RPMI8226 (cell line): ENCODE data around the gene TAF3.
"Not testable (repeated sequence)": the region's sequence is repeated elsewhere in the genome, so short reads cannot be mapped to it uniquely, and the experiment has no call there.

Experiments used
- DNase-seq: peaks from one replicate; pipeline ENCODE4 v3.0.0-alpha.2; 2015

Gene TAF3

GRCh38 chr10:7811000-7811399 is 7.3 kb upstream of the TAF3 start:
- no peak for DNase-seq

DNA sequence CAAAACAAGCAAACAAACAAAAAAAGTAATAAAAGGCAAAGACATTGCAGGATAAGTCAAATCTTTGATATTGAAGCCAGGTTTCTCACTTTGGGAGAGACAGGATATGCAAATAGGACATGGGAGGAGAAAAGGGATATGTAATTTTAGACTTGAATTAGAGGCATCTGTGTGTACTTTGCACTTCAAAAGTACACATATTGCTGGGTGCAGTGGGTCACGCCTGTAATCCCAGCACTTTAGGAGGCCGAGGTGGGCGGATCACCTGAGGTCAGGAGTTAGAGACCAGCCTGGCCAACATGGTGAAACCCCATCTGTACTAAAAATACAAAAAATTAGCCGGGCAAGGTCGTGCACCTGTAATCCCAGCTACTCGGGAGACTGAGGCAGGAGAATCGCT is 6.6 kb upstream of the TAF3 start:
- DNase-seq = not testable (repeated sequence)

- peak; percentile 31 for DNase-seq
These were observed 4.8 kb upstream of the TAF3 start for GRCh38 chr10:7813481-7813880.

- DNase-seq = peak; percentile 24
These were observed 729 bp upstream of the TAF3 start for GRCh38 chr10:7817576-7817975.

- no peak for DNase-seq
These were observed 366 bp upstream of the TAF3 start for GRCh38 chr10:7817984-7818294.

DNA sequence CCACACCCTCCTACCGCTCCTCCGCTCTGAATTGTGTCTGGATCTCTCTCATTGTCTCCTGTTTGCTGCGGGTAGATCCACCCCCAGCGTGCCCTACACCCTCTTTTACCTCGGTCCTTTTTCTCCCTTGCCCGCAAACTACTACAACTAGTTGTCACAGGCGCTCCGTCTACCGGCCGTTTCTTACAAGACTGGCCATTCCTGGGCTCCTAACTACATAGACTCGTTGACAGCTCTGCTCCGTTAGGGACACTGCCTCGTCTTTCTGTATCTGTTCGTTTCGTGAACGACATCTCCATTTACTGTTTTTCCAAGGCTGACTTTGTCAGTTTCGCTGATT is 786 bp downstream of the TAF3 start:
- DNase-seq = peak; percentile 73

DNA sequence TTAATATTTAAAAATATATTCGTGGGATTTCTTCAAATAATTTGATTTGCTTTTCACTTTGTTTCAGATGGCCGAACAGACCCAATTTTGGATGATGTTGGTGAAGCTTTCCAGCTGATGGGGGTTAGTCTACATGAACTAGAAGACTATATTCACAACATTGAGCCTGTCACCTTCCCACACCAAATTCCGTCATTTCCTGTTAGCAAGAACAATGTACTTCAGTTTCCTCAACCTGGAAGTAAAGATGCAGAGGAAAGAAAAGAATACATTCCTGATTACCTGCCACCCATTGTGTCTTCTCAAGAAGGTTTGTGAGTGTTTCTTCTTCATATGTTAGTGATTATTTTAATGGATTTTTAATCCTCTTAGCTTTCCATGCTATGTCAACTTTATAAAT is 5.9 kb downstream of the TAF3 start:
- no peak for DNase-seq

- DNase-seq = no peak
These were observed 8.7 kb downstream of the TAF3 start for GRCh38 chr10:7826971-7827370.

DNA sequence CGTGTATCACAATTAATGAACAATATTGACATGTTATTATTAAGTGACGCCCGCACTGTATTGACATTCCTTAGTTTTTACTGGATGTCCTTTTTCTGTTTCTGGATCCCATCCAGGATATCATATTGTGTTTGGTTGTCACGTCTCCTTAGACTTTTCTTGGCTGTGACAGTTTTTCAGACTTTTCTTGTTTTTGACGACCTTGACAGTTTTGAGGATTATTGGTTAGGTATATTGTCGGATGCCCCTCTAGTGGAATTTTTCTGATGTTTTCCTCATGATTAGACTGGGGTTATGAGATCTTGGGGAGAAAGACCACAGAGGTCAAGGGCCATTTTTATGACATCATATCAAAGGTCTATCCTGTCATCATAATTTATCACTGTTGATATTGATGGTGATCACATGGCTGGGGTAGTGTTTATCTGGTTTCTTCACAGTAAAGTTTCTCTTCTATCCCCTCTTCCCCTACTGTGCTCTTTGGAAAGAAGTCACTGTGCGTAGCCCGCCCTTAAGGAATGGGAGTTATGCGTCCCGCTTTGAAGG is 11.1 kb downstream of the TAF3 start:
- no peak for DNase-seq

DNA sequence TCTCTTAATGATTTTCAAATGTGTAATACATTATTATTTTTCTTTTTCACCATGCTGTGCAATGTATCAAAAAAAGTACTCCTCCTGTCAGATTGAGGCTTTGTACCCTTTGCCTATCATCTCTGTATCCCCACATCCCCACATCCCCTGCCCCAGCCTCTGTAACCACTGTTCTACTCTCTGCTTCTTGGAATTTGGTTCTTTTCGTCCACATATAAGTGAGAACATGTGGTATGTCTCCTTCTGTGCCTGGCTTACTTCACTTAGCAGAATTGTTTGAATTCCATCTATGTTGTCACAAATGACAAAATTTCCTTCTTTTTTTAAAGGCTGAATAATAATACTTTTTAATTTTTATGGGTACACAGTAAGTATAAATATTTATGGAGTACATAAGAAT is 13.8 kb downstream of the TAF3 start:
- DNase-seq = no peak

- no peak for DNase-seq
These were observed 14.9 kb downstream of the TAF3 start for GRCh38 chr10:7833210-7833609.

DNA sequence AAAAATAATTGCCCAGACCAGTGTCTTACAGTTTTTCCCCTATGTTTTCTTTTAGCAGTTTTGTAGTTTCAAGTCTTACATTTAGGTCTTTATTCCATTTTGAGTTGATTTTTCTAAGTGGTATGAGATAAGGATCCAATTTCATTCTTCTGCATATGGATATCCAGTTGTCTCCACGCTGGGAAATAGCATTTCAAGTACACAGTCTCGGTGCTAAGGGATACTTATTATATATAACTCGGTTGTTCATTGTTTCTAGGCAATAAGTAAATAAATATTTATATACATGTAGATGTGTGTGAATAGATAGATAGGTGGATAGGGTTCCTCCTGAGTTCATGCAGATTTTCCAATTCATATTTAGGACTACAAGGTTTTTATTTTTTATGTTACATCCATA is 16.0 kb downstream of the TAF3 start:
- no peak for DNase-seq

DNA sequence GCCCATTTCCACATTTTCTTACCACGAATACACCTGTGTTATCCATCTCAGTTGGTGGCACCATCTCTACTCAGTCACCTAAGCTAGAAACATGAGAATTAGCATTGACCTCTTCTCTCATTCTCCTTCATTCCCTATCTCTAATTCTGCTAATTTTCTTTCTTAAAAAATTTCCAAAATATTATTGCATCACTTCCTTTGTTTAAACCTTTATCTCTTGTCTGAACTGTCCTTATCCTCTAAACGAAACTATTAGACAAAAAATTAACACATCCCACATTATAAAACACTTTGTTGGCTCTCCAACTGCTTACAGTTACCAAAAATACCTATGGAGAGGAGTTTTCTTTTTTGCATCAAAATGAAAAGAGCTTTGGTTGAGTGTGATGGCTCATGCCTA is 18.3 kb downstream of the TAF3 start:
- no peak for DNase-seq

DNA sequence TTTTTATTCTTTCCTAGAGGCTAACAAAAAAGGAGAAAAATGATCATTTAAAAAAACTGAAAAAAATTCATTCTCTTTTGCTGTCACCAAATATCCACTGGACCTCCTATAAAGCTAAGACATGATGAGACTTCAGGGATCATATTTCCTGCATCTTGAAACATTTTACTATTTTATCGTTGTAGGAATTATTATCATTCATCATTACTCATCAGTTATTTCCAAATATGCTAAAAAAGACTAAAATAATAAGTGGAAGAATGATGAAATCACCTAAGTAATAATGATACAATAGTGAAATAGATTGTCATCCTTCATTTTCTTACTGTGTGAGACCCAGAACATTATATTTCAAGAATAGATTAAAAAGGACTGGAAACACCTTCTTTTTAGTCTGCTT is 28.3 kb downstream of the TAF3 start:
- no peak for DNase-seq

GRCh38 chr10:7853226-7853842 is 35.0 kb downstream of the TAF3 start:
- no peak for DNase-seq

DNA sequence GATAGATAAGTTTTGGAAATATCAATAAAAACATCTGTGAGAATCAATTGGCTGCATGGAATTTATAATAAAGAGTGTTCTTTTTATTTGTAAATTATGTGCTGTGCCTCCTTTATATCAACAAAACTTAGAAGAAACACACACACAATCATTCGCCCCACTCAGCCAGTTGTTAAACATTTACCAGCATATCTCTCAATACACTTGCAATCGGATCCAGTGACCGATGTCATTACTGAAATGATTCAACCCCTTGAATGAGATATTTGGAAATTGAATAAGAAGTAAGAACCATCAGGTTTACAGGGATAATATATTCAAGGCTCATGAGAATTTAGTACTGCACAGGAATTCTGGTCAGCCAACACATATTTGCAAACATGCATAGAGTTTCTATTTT is 35.6 kb downstream of the TAF3 start:
- DNase-seq = no peak

DNA sequence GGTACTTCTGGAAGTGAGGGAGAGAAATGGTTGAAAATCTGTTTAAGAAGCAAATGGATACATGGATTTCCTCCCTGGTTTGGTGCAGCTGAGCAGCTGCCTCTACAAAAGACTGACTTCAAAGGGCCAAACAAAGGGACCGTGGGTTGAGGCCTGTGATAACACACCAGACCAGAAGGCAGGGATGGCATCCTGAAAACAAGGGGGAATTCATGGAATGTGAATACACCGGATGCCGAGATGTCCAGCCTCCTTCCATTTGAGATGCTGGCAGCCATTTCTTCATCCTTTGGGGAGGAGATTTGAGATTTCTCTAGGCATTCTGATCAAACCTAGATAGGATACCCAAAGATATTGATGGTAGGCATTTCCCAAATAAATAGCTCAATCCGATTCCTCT is 36.9 kb downstream of the TAF3 start:
- DNase-seq = no peak

- DNase-seq = no peak
These were observed 38.4 kb downstream of the TAF3 start for GRCh38 chr10:7856678-7857077.

DNA sequence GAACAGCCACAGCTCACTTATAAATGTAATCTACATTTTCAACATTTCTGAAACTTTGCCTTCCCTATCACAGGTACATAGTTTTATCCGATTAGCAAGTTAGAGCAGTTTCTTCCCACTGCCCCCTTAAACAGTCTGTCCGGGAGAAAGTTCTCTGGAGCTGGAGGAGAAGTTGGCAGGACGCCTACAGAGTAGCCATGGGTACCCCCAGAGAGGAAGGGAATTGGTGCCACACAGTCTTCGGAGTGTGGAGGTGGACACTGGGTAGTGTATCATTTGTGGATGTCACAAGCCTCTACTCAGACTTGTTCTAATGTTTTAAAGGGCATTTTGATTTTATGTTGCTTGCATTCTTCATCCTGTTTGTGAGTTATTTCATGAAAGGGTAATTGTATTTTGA is 39.0 kb downstream of the TAF3 start:
- no peak for DNase-seq

GRCh38 chr10:7861509-7862120 is 43.3 kb downstream of the TAF3 start:
- no peak for DNase-seq

DNA sequence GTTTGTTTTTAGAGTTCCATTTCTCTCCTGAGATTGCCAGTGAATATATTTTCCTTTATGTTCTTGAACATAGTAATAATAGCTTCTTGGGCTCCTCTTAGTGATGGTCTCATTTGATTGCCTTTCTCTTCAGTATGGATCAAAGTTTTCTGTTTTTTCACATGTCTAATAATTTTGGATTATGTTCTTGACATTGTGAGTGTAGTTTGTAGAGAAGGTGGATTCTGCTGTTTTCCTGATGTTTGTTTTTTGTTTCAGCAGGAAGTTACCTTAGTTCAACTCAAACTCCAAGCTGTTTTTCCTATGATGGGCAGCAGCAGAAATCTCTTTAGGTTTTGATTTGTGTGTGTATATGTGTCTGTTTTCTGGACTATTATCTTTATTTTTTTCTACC is 43.8 kb downstream of the TAF3 start:
- no peak for DNase-seq

GRCh38 chr10:7866176-7866575 is 47.9 kb downstream of the TAF3 start:
- DNase-seq = no peak

DNA sequence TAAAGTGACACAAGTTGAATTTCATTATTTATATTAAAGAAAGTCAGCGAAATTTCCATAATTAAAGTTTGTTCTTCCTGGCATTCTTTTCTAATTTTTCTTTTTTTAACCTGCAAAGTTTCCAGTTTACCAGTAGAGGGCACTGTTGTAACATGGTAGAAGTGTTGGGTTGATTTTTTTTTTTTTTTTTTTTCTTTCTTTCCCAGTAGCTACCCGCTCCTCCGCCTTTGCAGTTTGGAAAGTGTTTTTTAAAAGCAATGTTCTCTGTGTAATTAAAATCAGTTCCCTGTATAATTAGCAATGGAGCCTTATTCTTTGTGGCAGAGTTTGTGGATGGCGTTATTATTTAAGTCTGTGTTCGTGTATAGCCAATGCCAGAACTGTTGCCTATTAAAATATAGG is 53.7 kb downstream of the TAF3 start:
- DNase-seq = peak; percentile 4

DNA sequence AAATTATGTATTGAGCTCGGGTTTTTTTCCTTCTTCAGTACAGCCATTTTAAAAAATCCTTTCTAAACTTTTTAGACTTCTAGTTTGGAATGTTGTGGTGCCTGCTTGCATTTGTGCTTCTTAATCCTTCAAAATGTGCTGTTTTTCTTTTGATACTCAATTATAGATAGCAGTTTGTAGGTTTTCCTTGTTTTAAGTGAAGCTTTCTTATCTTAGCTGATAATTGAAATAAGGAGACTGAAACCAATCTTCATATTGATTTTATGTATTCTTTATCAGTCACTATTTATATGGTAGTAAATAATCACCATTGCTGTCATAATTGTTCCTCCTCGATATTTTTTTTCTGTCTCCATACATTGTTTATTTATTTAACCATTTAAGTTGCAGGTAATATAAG is 56.6 kb downstream of the TAF3 start:
- DNase-seq = no peak

GRCh38 chr10:7876541-7877127 is 58.3 kb downstream of the TAF3 start:
- no peak for DNase-seq
